Activated CD8-positive, alpha-beta T cell treated with anti-CD3 and anti-CD28 coated beads for 36 hours (primary cell): ENCODE data around the gene RPL11. TPM values are rescaled to one million over a fixed set of nuclear protein-coding genes. Genes with fewer than 3 reads are reported as not detected.

Experiments
- ATAC-seq: fragments of 200-7000 bp; cut with Tn5 transposase; one replicate; pipeline ENCODE4 v1.10.0; 2021; ENCODE audit warnings: mild to moderate bottlenecking, moderate library complexity
- CTCF ChIA-PET: fragments of 350-600 bp; sonication (Branson Sonifier 250); formaldehyde crosslinking; loops from one replicate; lab custom pipeline; 2021; ENCODE audit warnings: antibody characterized with exemption; lab: Charles Lee
- POLR2A ChIA-PET: fragments of 350-600 bp; sonication (Branson Sonifier 250); formaldehyde crosslinking; loops from one replicate; lab custom pipeline; 2021; ENCODE audit warnings: antibody characterized with exemption; lab: Charles Lee
- DNase-seq: peaks from one replicate; pipeline ENCODE4 v3.0.0-alpha.2; 2020
- H3K27ac Mint-ChIP-seq: one replicate; pipeline ENCODE4 v1.8.0; 2021; ENCODE audit warnings: mild to moderate bottlenecking, mixed read lengths
- H3K27me3 Mint-ChIP-seq: one replicate; pipeline ENCODE4 v1.8.0; 2021; ENCODE audit warnings: mixed read lengths
- H3K36me3 Mint-ChIP-seq: one replicate; pipeline ENCODE4 v1.8.0; 2021; ENCODE audit warnings: low read depth, mixed read lengths
- H3K4me1 Mint-ChIP-seq: one replicate; pipeline ENCODE4 v1.8.0; 2021; ENCODE audit warnings: low read depth, mixed read lengths
- H3K4me3 Mint-ChIP-seq: one replicate; pipeline ENCODE4 v1.8.0; 2021; ENCODE audit warnings: mild to moderate bottlenecking, moderate library complexity, mixed read lengths
- H3K9me3 Mint-ChIP-seq: one replicate; pipeline ENCODE4 v1.8.0; 2021; ENCODE audit warnings: mixed read lengths
- CTCF ChIP-seq: fragments of 200-600 bp; IDR thresholded peaks from one replicate; pipeline ENCODE4 v1.8.0; 2022; ENCODE audit warnings: antibody characterized with exemption, mild to moderate bottlenecking
- intact Hi-C: fragments of 100-400 bp; cut with micrococcal nuclease; formaldehyde crosslinking; loops from one replicate; pipeline ENCODE4 v1.10.0; 2022
- total RNA-seq, 2 experiments: library from RNA; stranded (reverse); gene quantifications; one replicate each; pipeline ENCODE4 v1.2.3, GENCODE V29; 2021

Gene RPL11
- total RNA-seq, 2 experiments from 2014 or later, result 1,493 to 1,569 TPM

GRCh38 chr1:23696335-23696989 is 4.9 kb downstream of the RPL11 start:
- intact Hi-C loops, result loop anchor here (5.0 kb wide), 1 partner anchor 51 kb away; no protein-coding TSS in a partner anchor
- H3K36me3 Mint-ChIP-seq, result peaks cover 93% of the 10 kb centered on the region
- ChIA-PET POLR2A (interaction anchor here (0.8 to 4.3 kb wide), 5 partner anchors 9 to 141 kb away, joined by 3 to 24 read pairs (median 3); partner anchors contain the start of genes ELOA and PITHD1), CTCF (interaction anchor here (0.5 to 1.4 kb wide), 3 partner anchors 56 to 182 kb away, joined by 3 to 4 read pairs (median 3); no protein-coding TSS in a partner anchor)
- H3K4me1 Mint-ChIP-seq, result peaks cover 74% of the 10 kb centered on the region
- peak overlapping the region; percentile 65 for H3K27ac Mint-ChIP-seq
- H3K9me3 Mint-ChIP-seq, result no peaks in the 10 kb centered on the region
- TF ChIP-seq CTCF, result no peak
- no peak for ATAC-seq
- H3K4me3 Mint-ChIP-seq, result peak overlapping the region; percentile 95
- DNase-seq, result no peak
- no peaks in the 10 kb centered on the region for H3K27me3 Mint-ChIP-seq

GRCh38 chr1:23698466-23698865 is 6.9 kb downstream of the RPL11 start:
- Mint-ChIP-seq H3K27ac (peak overlapping the region; percentile 71), H3K4me3 (no peak overlapping the region), H3K4me1 (peaks cover 67% of the 10 kb centered on the region), H3K27me3 (no peaks in the 10 kb centered on the region), H3K9me3 (no peaks in the 10 kb centered on the region), H3K36me3 (peaks cover 86% of the 10 kb centered on the region)
- ChIA-PET POLR2A (interaction anchor here (0.9 to 2.2 kb wide), 10 partner anchors 22 to 257 kb away, joined by 3 to 11 read pairs (median 4); partner anchors contain the start of genes ELOA and ID3), CTCF (interaction anchor here (0.9 to 2.4 kb wide), 6 partner anchors 33 to 201 kb away, joined by 3 to 10 read pairs (median 4); no protein-coding TSS in a partner anchor)
- ATAC-seq (no peak), DNase-seq (no peak)
- intact Hi-C loops, result loop anchor here (5.0 kb wide), 1 partner anchor 49 kb away; no protein-coding TSS in a partner anchor
- no peak for TF ChIP-seq CTCF

GRCh38 chr1:23699280-23700179 is 7.9 kb downstream of the RPL11 start:
- peak; percentile 57 for DNase-seq
- ATAC-seq, result peak; percentile 78
- POLR2A ChIA-PET, result interaction anchor here (0.8 to 3.9 kb wide), 8 partner anchors 8 to 202 kb away, joined by 3 to 20 read pairs (median 4); partner anchors contain the start of genes ELOA, ID3, PITHD1 and RPL11
- intact Hi-C loops, result loop anchor here (5.0 kb wide), 1 partner anchor 48 kb away; no protein-coding TSS in a partner anchor
- H3K9me3 Mint-ChIP-seq, result no peaks in the 10 kb centered on the region
- CTCF ChIA-PET, result interaction anchor here (0.8 to 3.2 kb wide), 7 partner anchors 8 to 202 kb away, joined by 3 to 13 read pairs (median 6); partner anchors contain the start of genes ELOA and RPL11
- H3K4me3 Mint-ChIP-seq, result no peak overlapping the region
- no peaks in the 10 kb centered on the region for H3K27me3 Mint-ChIP-seq
- peak overlapping the region; percentile 71 for H3K27ac Mint-ChIP-seq
- H3K4me1 Mint-ChIP-seq, result peaks cover 56% of the 10 kb centered on the region
- H3K36me3 Mint-ChIP-seq, result peaks cover 78% of the 10 kb centered on the region
- TF ChIP-seq CTCF, result no peak

- ChIA-PET CTCF (interaction anchor here (3.2 kb wide), 1 partner anchor 10 kb away, joined by 13 read pairs; the partner anchor contains the start of gene RPL11), POLR2A (interaction anchor here (0.9 to 3.9 kb wide), 3 partner anchors 10 to 43 kb away, joined by 3 to 20 read pairs (median 3); partner anchors contain the start of gene RPL11)
- intact Hi-C loops, result no loop called here
- no peaks in the 10 kb centered on the region for H3K9me3 Mint-ChIP-seq
- H3K4me3 Mint-ChIP-seq, result no peak overlapping the region
- TF ChIP-seq CTCF, result no peak
- H3K36me3 Mint-ChIP-seq, result peaks cover 65% of the 10 kb centered on the region
- H3K27ac Mint-ChIP-seq, result no peak overlapping the region
- H3K4me1 Mint-ChIP-seq, result peaks cover 38% of the 10 kb centered on the region
- no peak for DNase-seq
- ATAC-seq, result no peak
- no peaks in the 10 kb centered on the region for H3K27me3 Mint-ChIP-seq
Measured at GRCh38 chr1:23701310-23701709, 9.7 kb downstream of the RPL11 start.
